CD4-positive, alpha-beta T cell (primary cell): ENCODE data around the gene MTM1. TPM values are rescaled to one million over a fixed set of nuclear protein-coding genes. Genes with fewer than 3 reads are reported as not detected.
A peak's percentile ranks its signal among the peaks of the same experiment; 100 is the strongest.

Source experiments
- ATAC-seq: fragments of 200-7000 bp; cut with Tn5 transposase; one replicate; pipeline ENCODE4 v1.10.0; 2022; ENCODE audit warnings: mild to moderate bottlenecking; ENCODE audit not compliant: poor library complexity
- CTCF ChIA-PET: fragments of 350-600 bp; sonication (Branson Sonifier 250); formaldehyde crosslinking; loops from one replicate; lab custom pipeline; 2021; ENCODE audit warnings: antibody characterized with exemption, inconsistent platforms; lab: Charles Lee
- POLR2A ChIA-PET: fragments of 350-600 bp; sonication (Branson Sonifier 250); formaldehyde crosslinking; loops from one replicate; lab custom pipeline; 2021; ENCODE audit warnings: antibody characterized with exemption, inconsistent platforms; lab: Charles Lee
- DNase-seq, 14 experiments: peaks; one replicate each; pipeline ENCODE4 v3.0.0-alpha.2; 2013 to 2020; ENCODE audit warnings: mixed read lengths in 2 of 14
- H3K27ac ChIP-seq, 2 donors: one replicate each; pipeline versions ENCODE4 v1.5.1 to v1.7.0; 2013; ENCODE audit warnings: low read length in 2 of 2, low read depth in 1 of 2, mild to moderate bottlenecking in 1 of 2
- H3K27me3 ChIP-seq, 2 experiments: 1 replicate in 1 of 2; 2 replicates in 1 of 2; pipeline versions ENCODE4 v1.6.1 to v1.7.0; 2013; ENCODE audit warnings: low read length in 2 of 2, control low read depth in 1 of 2, mild to moderate bottlenecking in 1 of 2, moderate library complexity in 1 of 2; ENCODE audit not compliant: insufficient read depth in 2 of 2, control insufficient read depth in 1 of 2
- H3K36me3 ChIP-seq: one replicate; pipeline ENCODE4 v1.6.1; 2013; ENCODE audit warnings: low read length, control low read depth; ENCODE audit not compliant: insufficient read depth
- H3K4me1 ChIP-seq: one replicate; pipeline ENCODE4 v1.6.1; 2013; ENCODE audit warnings: low read length, control low read depth; ENCODE audit not compliant: insufficient read depth
- H3K4me3 ChIP-seq: one replicate; pipeline ENCODE4 v1.5.1; 2013; ENCODE audit warnings: mild to moderate bottlenecking, low read length, moderate library complexity
- H3K9me3 ChIP-seq, 2 experiments: 1 replicate in 1 of 2; 2 replicates in 1 of 2; pipeline versions ENCODE4 v1.6.1 to v1.7.0; 2013; ENCODE audit warnings: low read length in 2 of 2, mild to moderate bottlenecking in 2 of 2, control low read depth in 1 of 2, moderate library complexity in 1 of 2; ENCODE audit not compliant: control insufficient read depth in 1 of 2, insufficient read depth in 1 of 2
- H3K27ac Mint-ChIP-seq: one replicate; pipeline ENCODE4 v1.8.0; 2020; ENCODE audit warnings: mixed read lengths
- H3K27me3 Mint-ChIP-seq: one replicate; pipeline ENCODE4 v1.8.0; 2021; ENCODE audit warnings: mixed read lengths
- H3K36me3 Mint-ChIP-seq: one replicate; pipeline ENCODE4 v1.8.0; 2021; ENCODE audit warnings: low read depth, mixed read lengths
- H3K4me1 Mint-ChIP-seq: one replicate; pipeline ENCODE4 v1.8.0; 2021; ENCODE audit warnings: low read depth, mixed read lengths
- H3K4me3 Mint-ChIP-seq: one replicate; pipeline ENCODE4 v1.8.0; 2020; ENCODE audit warnings: mild to moderate bottlenecking, mixed read lengths
- H3K9me3 Mint-ChIP-seq: one replicate; pipeline ENCODE4 v1.8.0; 2020; ENCODE audit warnings: mixed read lengths
- CTCF ChIP-seq: fragments of 200-600 bp; IDR thresholded peaks from one replicate; pipeline ENCODE4 v1.8.0; 2022; ENCODE audit warnings: antibody characterized with exemption, mild to moderate bottlenecking
- intact Hi-C, 2 experiments: fragments of 100-400 bp; cut with DNase I in 1 of 2; cut with micrococcal nuclease in 1 of 2; formaldehyde crosslinking; loops; one replicate each; pipeline versions ENCODE4 v1.15.1 to v1.9.0; 2023 to 2025; cut with DNase I, micrococcal nuclease
- total RNA-seq, 174 experiments: library from RNA in 2 of 174; stranded (reverse) in 2 of 174; gene quantifications; one replicate each; pipeline ENCODE4 v1.2.3 and lab custom pipeline; 2021 to 2026

MTM1 gene
- total RNA-seq, 2 experiments from 2014 or later: 20.6 to 26.9 TPM

- intact Hi-C loops: loop anchor here (5.0 to 10.0 kb wide), 3 partner anchors 117 to 1187 kb away; partner anchors contain the start of genes IDS (in 1 of the 2) and MTM1 (in 1 of the 2)
- ATAC-seq: peak; percentile 20
- Mint-ChIP-seq H3K9me3 (no peaks in the 10 kb centered on the region), H3K27me3 (no peaks in the 10 kb centered on the region), H3K36me3 (peaks cover 14% of the 10 kb centered on the region), H3K27ac (peak overlapping the region; percentile 99), H3K4me3 (peak overlapping the region; percentile 96), H3K4me1 (peaks cover 65% of the 10 kb centered on the region)
- Histone ChIP-seq H3K9me3 (no peaks in the 10 kb centered on the region), H3K27ac (peak overlapping the region; percentile 64 to 75), H3K4me1 (peaks cover 68% of the 10 kb centered on the region), H3K4me3 (peak overlapping the region; percentile 70), H3K27me3 (no peaks in the 10 kb centered on the region), H3K36me3 (no peaks in the 10 kb centered on the region)
- ChIA-PET CTCF (interaction anchor here (1.4 to 2.2 kb wide), 3 partner anchors 9 to 23 kb away, joined by 6 to 11 read pairs (median 7); no protein-coding TSS in a partner anchor), POLR2A (interaction anchor here (0.8 to 4.0 kb wide), 10 partner anchors 8 to 1152 kb away, joined by 3 to 40 read pairs (median 10); partner anchors contain the start of genes EOLA1 and EOLA2)
- peak in 4 of 14 experiments; percentile 5 to 32 (median 25) for DNase-seq
- no peak for TF ChIP-seq CTCF
These were observed 123.9 kb downstream of the MTM1 start for GRCh38 chrX:150692296-150692695.

DNA sequence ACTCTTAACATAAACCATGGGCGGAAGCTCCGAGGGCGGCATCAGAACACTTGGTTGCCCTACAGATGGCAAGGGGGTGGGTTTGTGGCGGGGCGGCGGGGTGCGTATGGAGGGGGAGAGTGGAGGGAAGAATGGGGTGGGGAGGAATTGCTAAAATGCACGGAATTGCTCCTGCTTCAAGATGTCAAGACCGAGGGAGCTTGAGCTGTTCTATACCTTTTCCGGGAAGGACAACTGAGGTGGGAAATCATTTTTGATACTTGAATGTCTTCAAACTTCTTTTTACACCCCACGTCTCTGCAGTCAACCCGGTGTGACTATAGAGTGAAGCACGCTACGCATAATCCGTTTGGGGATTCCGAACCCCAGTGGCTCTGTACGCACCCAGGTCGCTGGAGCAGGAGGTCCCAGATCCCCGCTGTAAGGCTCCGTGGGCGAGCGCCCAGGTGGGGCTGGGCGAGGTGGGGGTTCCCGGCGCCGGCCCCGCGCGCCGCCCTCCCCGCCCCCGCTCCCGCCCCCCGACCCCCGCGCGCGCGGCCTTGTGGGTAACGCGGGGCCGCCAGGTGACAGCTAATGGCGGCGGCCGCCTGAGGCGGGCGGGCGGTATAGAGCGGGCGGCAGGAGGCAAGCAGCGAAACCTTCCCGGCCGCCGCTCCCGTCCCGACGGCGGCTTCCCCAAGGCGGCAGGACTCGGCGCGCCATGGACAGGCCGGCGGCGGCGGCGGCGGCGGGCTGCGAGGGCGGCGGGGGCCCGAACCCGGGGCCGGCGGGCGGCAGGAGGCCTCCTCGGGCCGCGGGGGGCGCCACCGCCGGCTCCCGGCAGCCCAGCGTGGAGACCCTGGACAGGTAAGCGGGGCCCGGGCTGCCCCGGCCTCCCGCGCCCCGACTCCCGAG is 124.7 kb downstream of the MTM1 start, which contains the start of gene MTMR1:
Gene MTMR1 (plus strand): TSS at position 566 of the 894 bp plus-strand sequence. CDS start 135 bp downstream, at position 701.
- H3K4me3 Mint-ChIP-seq: peak within 1 kb of the TSS; percentile 98
- ATAC-seq: peak; percentile 66
- DNase-seq: peak; percentile 25 to 80 (median 52)
- H3K27ac Mint-ChIP-seq: peak within 1 kb of the TSS; percentile 99
- Histone ChIP-seq H3K36me3 (no peaks in the 10 kb centered on the region), H3K27ac (peak within 1 kb of the TSS; percentile 75 to 82), H3K4me3 (peak within 1 kb of the TSS; percentile 70), H3K4me1 (peaks cover 74% of the 10 kb centered on the region), H3K9me3 (no peaks in the 10 kb centered on the region), H3K27me3 (no peaks in the 10 kb centered on the region)
- intact Hi-C loops: loop anchor here (5.0 to 10.0 kb wide), 3 partner anchors 118 to 1188 kb away; partner anchors contain the start of genes IDS (in 1 of the 2) and MTM1 (in 1 of the 2)
- no peak for TF ChIP-seq CTCF
- ChIA-PET POLR2A (interaction anchor here (0.8 to 4.0 kb wide), 14 partner anchors 10 to 1153 kb away, joined by 3 to 40 read pairs (median 6); partner anchors contain the start of genes EOLA1, EOLA2 and MTM1), CTCF (interaction anchor here (1.4 to 2.2 kb wide), 4 partner anchors 9 to 23 kb away, joined by 6 to 11 read pairs (median 7); no protein-coding TSS in a partner anchor)
- no peaks in the 10 kb centered on the region for H3K27me3 Mint-ChIP-seq
- peaks cover 14% of the 10 kb centered on the region for H3K36me3 Mint-ChIP-seq
- peaks cover 70% of the 10 kb centered on the region for H3K4me1 Mint-ChIP-seq
- H3K9me3 Mint-ChIP-seq: no peaks in the 10 kb centered on the region
